NB4 (cell line): ENCODE results near the gene TCERG1L.

ENCODE experiments used
- MAX ChIP-seq: IDR thresholded peaks from 2 replicates; pipeline ENCODE4 v1.6.1; 2011; ENCODE audit warnings: low read depth, low read length
- MYC ChIP-seq: IDR thresholded peaks from 2 replicates; pipeline ENCODE4 v1.6.1; 2011; ENCODE audit warnings: low read depth, low read length
- POLR2A ChIP-seq: IDR thresholded peaks from 2 replicates; pipeline ENCODE4 v1.6.1; 2011; ENCODE audit warnings: mild to moderate bottlenecking; ENCODE audit not compliant: insufficient read length; ENCODE audit errors: extremely low read depth
- TF ChIP-seq, protein P1 (sequence below): IDR thresholded peaks from one replicate; pipeline ENCODE4 v1.5.1; 2012; ENCODE audit warnings: low read depth, low read length

GRCh38 chr10:131204406-131205152, 106.9 kb downstream of the TCERG1L start:
- TF ChIP-seq, protein P1, sequence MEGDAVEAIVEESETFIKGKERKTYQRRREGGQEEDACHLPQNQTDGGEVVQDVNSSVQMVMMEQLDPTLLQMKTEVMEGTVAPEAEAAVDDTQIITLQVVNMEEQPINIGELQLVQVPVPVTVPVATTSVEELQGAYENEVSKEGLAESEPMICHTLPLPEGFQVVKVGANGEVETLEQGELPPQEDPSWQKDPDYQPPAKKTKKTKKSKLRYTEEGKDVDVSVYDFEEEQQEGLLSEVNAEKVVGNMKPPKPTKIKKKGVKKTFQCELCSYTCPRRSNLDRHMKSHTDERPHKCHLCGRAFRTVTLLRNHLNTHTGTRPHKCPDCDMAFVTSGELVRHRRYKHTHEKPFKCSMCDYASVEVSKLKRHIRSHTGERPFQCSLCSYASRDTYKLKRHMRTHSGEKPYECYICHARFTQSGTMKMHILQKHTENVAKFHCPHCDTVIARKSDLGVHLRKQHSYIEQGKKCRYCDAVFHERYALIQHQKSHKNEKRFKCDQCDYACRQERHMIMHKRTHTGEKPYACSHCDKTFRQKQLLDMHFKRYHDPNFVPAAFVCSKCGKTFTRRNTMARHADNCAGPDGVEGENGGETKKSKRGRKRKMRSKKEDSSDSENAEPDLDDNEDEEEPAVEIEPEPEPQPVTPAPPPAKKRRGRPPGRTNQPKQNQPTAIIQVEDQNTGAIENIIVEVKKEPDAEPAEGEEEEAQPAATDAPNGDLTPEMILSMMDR: no peak
- TF ChIP-seq MYC (no peak), POLR2A (no peak), MAX (no peak)
